NCI-H460 (cell line): ENCODE measurements around the gene TXNDC11. TPM values are rescaled to one million over a fixed set of nuclear protein-coding genes. Genes with fewer than 3 reads are reported as not detected.
A peak's percentile ranks its signal among the peaks of the same experiment; 100 is the strongest.

Experiments
- DNase-seq: peaks from one replicate; pipeline ENCODE4 v3.0.0-alpha.2; 2016; ENCODE audit warnings: low read depth; ENCODE audit errors: extremely low read depth
- total RNA-seq: library from RNA; depleted of rRNA; stranded (reverse); fragments of >200 nt; shearing (Covaris generic); gene quantifications from 2 replicates; pipeline ENCODE4 v1.2.3, GENCODE V29; 2014

The TXNDC11 gene
- total RNA-seq, 1 experiment from 2014 or later = 32.9 TPM

GRCh38 chr16:11666103-11667055 lies 76.3 kb downstream of the TXNDC11 start:
- DNase-seq = no peak

GRCh38 chr16:11665071-11665491 lies 77.6 kb downstream of the TXNDC11 start:
- DNase-seq = no peak

GRCh38 chr16:11662582-11662981 lies 80.1 kb downstream of the TXNDC11 start:
- no peak for DNase-seq

GRCh38 chr16:11660565-11660964 lies 82.1 kb downstream of the TXNDC11 start:
- DNase-seq = no peak

GRCh38 chr16:11658896-11659708 lies 83.6 kb downstream of the TXNDC11 start:
- DNase-seq = no peak

GRCh38 chr16:11657556-11657955 lies 85.1 kb downstream of the TXNDC11 start:
- no peak for DNase-seq

- DNase-seq = no peak
Observed at GRCh38 chr16:11655655-11656054, 87.0 kb downstream of the TXNDC11 start.

- DNase-seq = no peak
Observed at GRCh38 chr16:11651796-11652195, 90.9 kb downstream of the TXNDC11 start.

- DNase-seq = no peak
Observed at GRCh38 chr16:11650641-11651591, 91.7 kb downstream of the TXNDC11 start.

- no peak for DNase-seq
Observed at GRCh38 chr16:11649276-11649675, 93.4 kb downstream of the TXNDC11 start.

GRCh38 chr16:11642765-11643116 lies 99.9 kb downstream of the TXNDC11 start:
- no peak for DNase-seq

- DNase-seq = peak; percentile 84
Observed at GRCh38 chr16:11640987-11641817, 101.5 kb downstream of the TXNDC11 start.

- peak; percentile 99 for DNase-seq
Observed at GRCh38 chr16:11639925-11640899, 102.4 kb downstream of the TXNDC11 start.

- DNase-seq = no peak
Observed at GRCh38 chr16:11639008-11639562, 103.6 kb downstream of the TXNDC11 start.

GRCh38 chr16:11638140-11638539 lies 104.5 kb downstream of the TXNDC11 start:
- DNase-seq = no peak

GRCh38 chr16:11637320-11637719 lies 105.3 kb downstream of the TXNDC11 start:
- no peak for DNase-seq

- no peak for DNase-seq
Observed at GRCh38 chr16:11636172-11636721, 106.4 kb downstream of the TXNDC11 start.

- DNase-seq = no peak
Observed at GRCh38 chr16:11635679-11636171, 106.9 kb downstream of the TXNDC11 start.
